Chondrocyte (in vitro differentiated cells): ENCODE measurements around the gene AKT3. TPM values are rescaled to one million over a fixed set of nuclear protein-coding genes. Genes with fewer than 3 reads are reported as not detected.

Source experiments
- DNase-seq: peaks from one replicate; pipeline ENCODE4 v3.0.0; 2021; ENCODE audit warnings: mixed read lengths, low spot score
- H3K27ac Mint-ChIP-seq: one replicate; pipeline ENCODE4 v1.8.0; 2021; ENCODE audit warnings: mild to moderate bottlenecking, moderate library complexity, mixed read lengths; ENCODE audit not compliant: unreplicated experiment
- H3K27me3 Mint-ChIP-seq: 2 replicates; pipeline ENCODE4 v1.8.0; 2021; ENCODE audit warnings: low read depth, mixed read lengths
- H3K36me3 Mint-ChIP-seq: 2 replicates; pipeline ENCODE4 v1.8.0; 2021; ENCODE audit warnings: low read depth, mixed read lengths
- H3K4me1 Mint-ChIP-seq: 2 replicates; pipeline ENCODE4 v1.8.0; 2021; ENCODE audit warnings: low read depth, mild to moderate bottlenecking, mixed read lengths
- H3K4me3 Mint-ChIP-seq: one replicate; pipeline ENCODE4 v1.8.0; 2021; ENCODE audit warnings: mild to moderate bottlenecking, moderate library complexity, mixed read lengths; ENCODE audit not compliant: unreplicated experiment
- H3K9me3 Mint-ChIP-seq: 2 replicates; pipeline ENCODE4 v1.8.0; 2021; ENCODE audit warnings: low read depth, mixed read lengths
- total RNA-seq: library from RNA; stranded (reverse); gene quantifications from 3 replicates; pipeline ENCODE4 v1.2.1, GENCODE V29; 2021
- TF ChIP-seq, protein P1 (sequence below): fragments of 200-600 bp; sonication (generic); IDR thresholded peaks from 2 replicates; pipeline ENCODE4 v1.5.0; 2021; ENCODE audit warnings: antibody characterized with exemption, mild to moderate bottlenecking, moderate library complexity

The AKT3 gene
- total RNA-seq, 1 donor from 2014 or later = 111 TPM

DNA sequence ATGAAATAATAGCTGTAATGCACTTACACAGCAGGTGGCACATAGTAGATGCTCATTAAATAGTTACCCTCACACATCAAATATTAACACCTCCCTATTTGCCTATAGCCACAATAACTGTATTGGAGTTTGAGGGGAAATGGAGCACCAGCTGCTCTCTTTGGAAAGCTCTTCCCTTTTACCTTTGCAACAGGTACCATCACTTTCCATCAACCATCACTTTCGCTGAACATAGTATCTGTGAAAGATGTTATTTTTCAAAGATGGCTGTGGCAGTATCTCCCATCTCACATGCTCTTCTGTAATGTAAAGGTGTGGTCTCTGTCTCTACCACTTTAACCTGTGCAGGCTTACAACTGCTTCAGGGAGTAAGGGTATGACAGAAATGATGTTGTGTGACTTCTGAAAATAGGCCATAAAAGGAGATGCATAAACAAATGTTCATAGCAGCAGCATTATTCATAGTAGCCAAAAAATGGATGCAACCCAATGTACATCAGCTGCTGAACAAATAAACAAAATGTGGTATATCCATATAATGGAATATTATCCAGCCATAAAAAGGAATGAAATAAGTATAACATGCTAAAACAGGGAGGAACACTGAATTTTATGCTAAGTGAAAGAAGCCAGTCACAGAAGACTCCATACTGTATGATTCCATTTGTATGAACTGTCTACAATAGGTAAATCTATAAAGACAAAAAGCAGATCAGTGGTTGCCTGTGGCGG lies 288.3 kb downstream of the AKT3 start:
- H3K27me3 Mint-ChIP-seq = no peaks in the 10 kb centered on the region
- TF ChIP-seq, protein P1, sequence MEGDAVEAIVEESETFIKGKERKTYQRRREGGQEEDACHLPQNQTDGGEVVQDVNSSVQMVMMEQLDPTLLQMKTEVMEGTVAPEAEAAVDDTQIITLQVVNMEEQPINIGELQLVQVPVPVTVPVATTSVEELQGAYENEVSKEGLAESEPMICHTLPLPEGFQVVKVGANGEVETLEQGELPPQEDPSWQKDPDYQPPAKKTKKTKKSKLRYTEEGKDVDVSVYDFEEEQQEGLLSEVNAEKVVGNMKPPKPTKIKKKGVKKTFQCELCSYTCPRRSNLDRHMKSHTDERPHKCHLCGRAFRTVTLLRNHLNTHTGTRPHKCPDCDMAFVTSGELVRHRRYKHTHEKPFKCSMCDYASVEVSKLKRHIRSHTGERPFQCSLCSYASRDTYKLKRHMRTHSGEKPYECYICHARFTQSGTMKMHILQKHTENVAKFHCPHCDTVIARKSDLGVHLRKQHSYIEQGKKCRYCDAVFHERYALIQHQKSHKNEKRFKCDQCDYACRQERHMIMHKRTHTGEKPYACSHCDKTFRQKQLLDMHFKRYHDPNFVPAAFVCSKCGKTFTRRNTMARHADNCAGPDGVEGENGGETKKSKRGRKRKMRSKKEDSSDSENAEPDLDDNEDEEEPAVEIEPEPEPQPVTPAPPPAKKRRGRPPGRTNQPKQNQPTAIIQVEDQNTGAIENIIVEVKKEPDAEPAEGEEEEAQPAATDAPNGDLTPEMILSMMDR = no peak
- H3K4me1 Mint-ChIP-seq = peaks cover 18% of the 10 kb centered on the region
- H3K9me3 Mint-ChIP-seq = peaks cover 11% of the 10 kb centered on the region
- no peak overlapping the region for H3K4me3 Mint-ChIP-seq
- peaks cover 18% of the 10 kb centered on the region for H3K36me3 Mint-ChIP-seq
- H3K27ac Mint-ChIP-seq = no peak overlapping the region
- DNase-seq = no peak

DNA sequence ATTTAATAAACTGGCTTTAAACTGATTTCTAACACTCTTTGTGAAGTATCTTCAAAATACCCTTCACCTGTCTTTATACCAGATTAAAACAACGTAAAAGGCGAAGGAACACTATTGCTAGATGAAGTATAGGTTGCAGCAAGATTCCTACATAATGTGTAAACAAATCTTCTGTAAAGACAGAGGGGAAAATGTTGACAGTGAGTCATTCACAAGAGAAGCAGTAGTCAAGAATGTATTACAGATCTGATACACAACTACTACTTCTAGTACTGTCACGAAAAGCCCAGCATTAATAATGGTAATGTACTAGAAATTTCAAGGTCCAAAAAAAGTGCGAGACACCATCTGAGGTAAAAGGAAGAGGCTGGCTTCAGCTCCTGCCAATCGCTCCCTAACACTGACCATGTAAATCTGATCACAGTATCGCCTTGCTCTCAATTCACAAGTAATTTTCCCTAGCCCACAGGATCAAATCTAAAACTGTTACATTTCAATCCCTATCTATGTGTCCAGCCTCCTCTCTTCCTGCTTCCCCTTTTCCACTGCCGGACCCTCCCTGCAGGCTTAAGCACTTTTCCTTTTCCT lies 290.4 kb downstream of the AKT3 start:
- Mint-ChIP-seq H3K36me3 (peaks cover 17% of the 10 kb centered on the region), H3K27ac (no peak overlapping the region), H3K4me3 (no peak overlapping the region), H3K4me1 (peaks cover 28% of the 10 kb centered on the region), H3K9me3 (peaks cover 11% of the 10 kb centered on the region), H3K27me3 (no peaks in the 10 kb centered on the region)
- TF ChIP-seq, protein P1 = no peak
- DNase-seq = no peak

DNA sequence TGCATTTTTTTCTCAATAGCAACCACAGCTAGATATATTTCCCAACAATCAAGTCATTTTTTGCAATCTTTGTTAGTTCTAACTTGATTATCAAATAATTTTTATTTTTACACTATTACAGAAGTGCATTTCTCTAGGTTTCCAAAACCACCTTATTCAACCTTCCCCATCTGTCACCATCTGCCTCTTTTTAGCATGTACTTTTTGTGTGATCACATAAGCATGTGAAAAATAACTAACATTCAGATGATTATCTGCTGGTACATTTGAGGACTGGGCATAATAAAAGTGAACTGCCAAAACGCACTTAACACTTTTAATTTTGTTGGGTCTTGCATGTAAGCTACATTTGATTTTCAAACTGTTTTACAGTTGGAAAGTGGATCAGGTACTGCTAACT lies 291.5 kb downstream of the AKT3 start:
- Mint-ChIP-seq H3K27ac (no peak overlapping the region), H3K36me3 (peaks cover 17% of the 10 kb centered on the region), H3K27me3 (no peaks in the 10 kb centered on the region), H3K9me3 (peaks cover 11% of the 10 kb centered on the region), H3K4me1 (peaks cover 25% of the 10 kb centered on the region), H3K4me3 (no peak overlapping the region)
- no peak for DNase-seq
- TF ChIP-seq, protein P1 = no peak

DNA sequence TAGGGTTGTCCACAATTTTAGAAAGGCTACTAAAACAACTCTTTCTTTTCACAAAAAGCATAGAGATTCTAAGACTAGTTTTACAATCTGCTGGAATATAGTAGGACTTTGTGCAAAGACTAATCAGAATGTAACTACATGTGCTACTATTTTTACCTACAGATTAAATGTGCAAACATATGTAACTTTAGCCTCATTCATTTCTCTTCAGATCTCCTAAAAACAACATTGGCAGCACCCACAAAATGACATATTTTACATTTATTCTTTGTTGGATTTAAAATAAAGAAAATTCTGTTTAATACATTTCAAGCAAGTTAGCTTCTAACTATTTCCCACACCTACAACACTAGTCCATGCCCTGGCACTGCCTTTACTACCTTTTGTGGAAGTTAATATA lies 292.2 kb downstream of the AKT3 start:
- DNase-seq = no peak
- H3K4me3 Mint-ChIP-seq = no peak overlapping the region

DNA sequence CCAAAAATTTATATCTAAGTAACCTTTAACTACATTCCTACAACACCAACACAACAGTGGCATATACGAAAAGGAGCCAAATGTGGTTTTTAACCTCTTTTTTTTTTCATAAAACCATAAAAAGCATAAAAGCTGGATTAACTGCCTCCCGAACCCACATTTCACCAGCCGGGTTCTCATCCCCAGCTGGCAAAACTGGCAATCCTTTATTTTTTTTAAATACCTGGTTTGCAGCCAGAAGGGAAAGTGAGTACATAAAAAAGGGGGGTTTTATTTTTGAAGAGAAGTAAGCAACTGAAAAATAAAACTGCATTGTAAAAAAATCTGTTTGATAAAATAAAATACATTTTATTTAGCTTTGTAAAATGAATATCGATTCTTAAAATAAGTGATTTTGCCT lies 295.4 kb downstream of the AKT3 start:
- no peak overlapping the region for H3K4me3 Mint-ChIP-seq
- no peak overlapping the region for H3K27ac Mint-ChIP-seq
- no peaks in the 10 kb centered on the region for H3K9me3 Mint-ChIP-seq
- DNase-seq = no peak
- TF ChIP-seq, protein P1 = no peak
- no peaks in the 10 kb centered on the region for H3K27me3 Mint-ChIP-seq
- peaks cover under 1% of the 10 kb centered on the region for H3K36me3 Mint-ChIP-seq
- peaks cover 34% of the 10 kb centered on the region for H3K4me1 Mint-ChIP-seq

More for the DNA sequence above, 292.2 kb downstream of the AKT3 start:
- Mint-ChIP-seq H3K27me3 (no peaks in the 10 kb centered on the region), H3K27ac (no peak overlapping the region), H3K4me1 (peaks cover 25% of the 10 kb centered on the region), H3K9me3 (peaks cover 11% of the 10 kb centered on the region), H3K36me3 (peaks cover 17% of the 10 kb centered on the region)
- TF ChIP-seq, protein P1 = no peak
